ENCODE data around the gene DOK7. TPM values are rescaled to one million over a fixed set of nuclear protein-coding genes. Genes with fewer than 3 reads are reported as not detected.

Gene DOK7
- total and polyA plus RNA-seq, 7 donors, result 0.85 to 1.9 (median 1.2) TPM; not detected in 4

GRCh38 chr4:3447431-3448395 lies 15.4 kb upstream of the DOK7 start:
- peaks cover 0 to 8% (median 3%) of the 10 kb centered on the region in 4 donors for H3K4me1 ChIP-seq
- intact Hi-C loops (cut with DNase I), result loop anchor here (10.0 kb wide), 1 partner anchor 243 kb away; no protein-coding TSS in a partner anchor
- WGBS, 2 donors, result 90 to 94% methylated on average over 53 of the region's 53 CpGs
- H3K27me3 ChIP-seq, result peaks cover 0 to 1% (median 0%) of the 10 kb centered on the region in 3 donors
- H3K27ac ChIP-seq, result no peak overlapping the region
- H3K36me3 ChIP-seq, result no peaks in the 10 kb centered on the region
- no peak for TF ChIP-seq POLR2A (IDR thresholded peaks at IDR 0.05)
- TF ChIP-seq, protein P1, sequence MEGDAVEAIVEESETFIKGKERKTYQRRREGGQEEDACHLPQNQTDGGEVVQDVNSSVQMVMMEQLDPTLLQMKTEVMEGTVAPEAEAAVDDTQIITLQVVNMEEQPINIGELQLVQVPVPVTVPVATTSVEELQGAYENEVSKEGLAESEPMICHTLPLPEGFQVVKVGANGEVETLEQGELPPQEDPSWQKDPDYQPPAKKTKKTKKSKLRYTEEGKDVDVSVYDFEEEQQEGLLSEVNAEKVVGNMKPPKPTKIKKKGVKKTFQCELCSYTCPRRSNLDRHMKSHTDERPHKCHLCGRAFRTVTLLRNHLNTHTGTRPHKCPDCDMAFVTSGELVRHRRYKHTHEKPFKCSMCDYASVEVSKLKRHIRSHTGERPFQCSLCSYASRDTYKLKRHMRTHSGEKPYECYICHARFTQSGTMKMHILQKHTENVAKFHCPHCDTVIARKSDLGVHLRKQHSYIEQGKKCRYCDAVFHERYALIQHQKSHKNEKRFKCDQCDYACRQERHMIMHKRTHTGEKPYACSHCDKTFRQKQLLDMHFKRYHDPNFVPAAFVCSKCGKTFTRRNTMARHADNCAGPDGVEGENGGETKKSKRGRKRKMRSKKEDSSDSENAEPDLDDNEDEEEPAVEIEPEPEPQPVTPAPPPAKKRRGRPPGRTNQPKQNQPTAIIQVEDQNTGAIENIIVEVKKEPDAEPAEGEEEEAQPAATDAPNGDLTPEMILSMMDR (IDR thresholded peaks at IDR 0.05), result no peak
- TF ChIP-seq EP300 (IDR thresholded peaks at IDR 0.05), result no peak
- TF ChIP-seq POLR2AphosphoS5 (IDR thresholded peaks at IDR 0.05), result no peak
- no peaks in the 10 kb centered on the region for H3K9me3 ChIP-seq
- no peak for DNase-seq
- no peak overlapping the region for H3K4me3 ChIP-seq

DNA sequence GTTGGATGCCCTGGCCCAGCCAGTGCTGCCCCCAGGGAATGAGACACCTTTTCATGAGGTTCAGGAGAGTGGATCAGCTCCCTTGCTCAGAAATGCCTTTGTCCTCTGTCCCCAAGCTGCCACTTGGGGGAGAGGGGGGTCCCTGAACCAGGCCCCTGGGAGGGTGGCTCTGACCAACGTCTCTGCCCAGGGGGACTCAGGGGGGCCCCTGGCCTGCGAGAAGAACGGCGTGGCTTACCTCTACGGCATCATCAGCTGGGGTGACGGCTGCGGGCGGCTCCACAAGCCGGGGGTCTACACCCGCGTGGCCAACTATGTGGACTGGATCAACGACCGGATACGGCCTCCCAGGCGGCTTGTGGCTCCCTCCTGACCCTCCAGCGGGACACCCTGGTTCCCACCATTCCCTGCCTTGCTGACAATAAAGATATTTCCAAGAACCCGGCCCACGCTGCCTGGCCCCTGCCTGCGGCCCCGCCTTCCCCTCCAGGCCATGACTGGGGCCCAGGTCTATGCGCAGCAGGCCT lies 14.0 kb upstream of the DOK7 start:
- 91% methylated on average over 21 of the region's 21 CpGs for WGBS, 2 donors
- Histone ChIP-seq H3K4me1 (peaks cover 0 to 8% (median 0%) of the 10 kb centered on the region in 4 donors), H3K27ac (no peak overlapping the region), H3K36me3 (no peaks in the 10 kb centered on the region), H3K9me3 (no peaks in the 10 kb centered on the region), H3K27me3 (no peaks in the 10 kb centered on the region), H3K4me3 (no peak overlapping the region)
- no peak for DNase-seq
- TF ChIP-seq EP300 (IDR thresholded peaks at IDR 0.05) (no peak), POLR2AphosphoS5 (IDR thresholded peaks at IDR 0.05) (no peak), POLR2A (IDR thresholded peaks at IDR 0.05) (no peak)
- TF ChIP-seq, protein P1 (IDR thresholded peaks at IDR 0.05), result no peak
- intact Hi-C loops (cut with DNase I), result loop anchor here (10.0 kb wide), 1 partner anchor 244 kb away; no protein-coding TSS in a partner anchor

GRCh38 chr4:3449574-3450534 lies 13.3 kb upstream of the DOK7 start:
- H3K4me3 ChIP-seq, result no peak overlapping the region
- H3K27ac ChIP-seq, result no peak overlapping the region
- H3K9me3 ChIP-seq, result peaks cover 0 to under 1% (median 0%) of the 10 kb centered on the region in 4 donors
- intact Hi-C loops (cut with DNase I), result loop anchor here (10.0 kb wide), 1 partner anchor 245 kb away; no protein-coding TSS in a partner anchor
- H3K36me3 ChIP-seq, result no peaks in the 10 kb centered on the region
- peaks cover 0 to 8% (median 0%) of the 10 kb centered on the region in 4 donors for H3K4me1 ChIP-seq
- TF ChIP-seq EP300 (IDR thresholded peaks at IDR 0.05) (no peak), POLR2A (IDR thresholded peaks at IDR 0.05) (no peak), POLR2AphosphoS5 (IDR thresholded peaks at IDR 0.05) (no peak)
- TF ChIP-seq, protein P1 (IDR thresholded peaks at IDR 0.05), result no peak
- DNase-seq, result no peak
- WGBS, 2 donors, result 75 to 88% methylated on average over 35 of the region's 35 CpGs
- H3K27me3 ChIP-seq, result no peaks in the 10 kb centered on the region

DNA sequence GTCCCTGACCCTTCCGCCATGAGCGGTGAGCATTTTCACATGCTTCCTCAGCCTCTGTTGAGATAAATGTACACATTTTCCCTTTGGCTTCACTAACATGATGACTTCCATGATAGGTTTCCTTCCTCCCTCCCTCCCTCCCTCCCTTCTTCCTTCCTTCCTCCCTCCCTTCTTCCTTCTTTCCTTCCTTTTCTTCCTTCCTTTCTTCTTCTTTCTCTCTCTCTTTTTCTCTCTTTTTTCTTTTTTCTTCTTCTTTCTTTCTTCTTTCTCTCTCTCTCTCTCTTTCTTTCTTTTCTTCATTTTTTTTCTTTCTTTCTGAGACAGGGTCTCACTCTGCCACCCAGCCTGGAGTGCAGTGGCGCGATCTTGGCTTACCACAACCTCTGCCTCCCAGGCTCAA lies 12.5 kb upstream of the DOK7 start:
- intact Hi-C loops (cut with DNase I), result no loop called here
- Histone ChIP-seq H3K9me3 (peaks cover 0 to 8% (median 2%) of the 10 kb centered on the region in 4 donors), H3K4me1 (peaks cover 0 to 8% (median 0%) of the 10 kb centered on the region in 4 donors), H3K36me3 (no peaks in the 10 kb centered on the region), H3K27me3 (no peaks in the 10 kb centered on the region), H3K4me3 (no peak overlapping the region), H3K27ac (no peak overlapping the region)
- no peak for DNase-seq
- WGBS, 2 donors, result 97 to 98% methylated on average over 4 of the region's 4 CpGs
- TF ChIP-seq POLR2AphosphoS5 (IDR thresholded peaks at IDR 0.05) (no peak), POLR2A (IDR thresholded peaks at IDR 0.05) (no peak), EP300 (IDR thresholded peaks at IDR 0.05) (no peak)
- TF ChIP-seq, protein P1 (IDR thresholded peaks at IDR 0.05), result no peak

All from sigmoid colon (tissue), 7 donors.